ENCODE results near the gene IFITM5. TPM values are rescaled to one million over a fixed set of nuclear protein-coding genes. Genes with fewer than 3 reads are reported as not detected.

Gene IFITM5
- total and polyA plus RNA-seq, 2 donors (not counting 1 experiment from before 2014, with no cell fraction given) = not detected

Small RNA genes within 50 kb of the gene (small RNA-seq; reads per million reads assigned to genes)
- gene AC136475.6 (ENCODE audit: insufficient read length, low read depth, low replicate concordance) = not detected

Other genes with a start within 250 kb of the IFITM5 start
- gene SCGB1C1, start 106.4 kb downstream of the IFITM5 start, total RNA-seq = not detected in 2 replicates
- not detected in 2 replicates for gene SCGB1C1, start 106.4 kb downstream of the IFITM5 start, polyA plus RNA-seq
- 69.1 and 72.2 TPM in 2 replicates for gene BET1L, start 92.1 kb downstream of the IFITM5 start, total RNA-seq
- 43.9 and 49.3 TPM in 2 replicates for gene BET1L, start 92.1 kb downstream of the IFITM5 start, polyA plus RNA-seq
- 102 and 110 TPM in 2 replicates for gene RIC8A, start 91.8 kb downstream of the IFITM5 start, total RNA-seq
- 90.0 and 100 TPM in 2 replicates for gene RIC8A, start 91.8 kb downstream of the IFITM5 start, polyA plus RNA-seq
- 27.9 and 33.6 TPM in 2 replicates for gene SIRT3, start 63.2 kb downstream of the IFITM5 start, total RNA-seq
- gene SIRT3, start 63.2 kb downstream of the IFITM5 start, polyA plus RNA-seq = 22.9 and 50.5 TPM in 2 replicates
- gene PSMD13, start 62.5 kb downstream of the IFITM5 start, total RNA-seq = 96.2 and 104 TPM in 2 replicates
- 98.0 and 111 TPM in 2 replicates for gene PSMD13, start 62.5 kb downstream of the IFITM5 start, polyA plus RNA-seq
- 2.5 and 2.7 TPM in 2 replicates for gene NLRP6, start 21.1 kb downstream of the IFITM5 start, total RNA-seq
- 0.92 and 1.4 TPM in 2 replicates for gene NLRP6, start 21.1 kb downstream of the IFITM5 start, polyA plus RNA-seq
- 159 and 169 TPM in 2 replicates for gene PGGHG, start 10.4 kb downstream of the IFITM5 start, total RNA-seq
- gene PGGHG, start 10.4 kb downstream of the IFITM5 start, polyA plus RNA-seq = 152 and 264 TPM in 2 replicates
- 72.1 and 76.1 TPM in 2 replicates for gene IFITM2, start 8.3 kb upstream of the IFITM5 start, total RNA-seq
- 207 and 451 TPM in 2 replicates for gene IFITM2, start 8.3 kb upstream of the IFITM5 start, polyA plus RNA-seq
- gene IFITM1, start 14.5 kb upstream of the IFITM5 start, total RNA-seq = 19.5 and 19.7 TPM in 2 replicates
- gene IFITM1, start 14.5 kb upstream of the IFITM5 start, polyA plus RNA-seq = 70.6 and 83.7 TPM in 2 replicates
- 9.8 and 16.5 TPM in 2 replicates for gene IFITM3, start 21.3 kb upstream of the IFITM5 start, total RNA-seq
- gene IFITM3, start 21.3 kb upstream of the IFITM5 start, polyA plus RNA-seq = 1.6 and 5.2 TPM in 2 replicates
- not detected in 2 replicates for gene B4GALNT4, start 70.0 kb upstream of the IFITM5 start, total RNA-seq
- 0.07 TPM in 1 of 2 replicates, not detected in the other for gene B4GALNT4, start 70.0 kb upstream of the IFITM5 start, polyA plus RNA-seq
- gene PKP3, start 94.7 kb upstream of the IFITM5 start, total RNA-seq = 0.39 TPM in 1 of 2 replicates, not detected in the other
- 0.16 and 0.78 TPM in 2 replicates for gene PKP3, start 94.7 kb upstream of the IFITM5 start, polyA plus RNA-seq
- 66.6 and 73.8 TPM in 2 replicates for gene SIGIRR, start 115.5 kb upstream of the IFITM5 start, total RNA-seq
- 92.1 and 145 TPM in 2 replicates for gene SIGIRR, start 115.5 kb upstream of the IFITM5 start, polyA plus RNA-seq
- 62.0 and 63.9 TPM in 2 replicates for gene ANO9, start 142.5 kb upstream of the IFITM5 start, total RNA-seq
- gene ANO9, start 142.5 kb upstream of the IFITM5 start, polyA plus RNA-seq = 94.1 and 107 TPM in 2 replicates
- gene PTDSS2, start 150.8 kb upstream of the IFITM5 start, total RNA-seq = 29.0 and 35.5 TPM in 2 replicates
- gene PTDSS2, start 150.8 kb upstream of the IFITM5 start, polyA plus RNA-seq = 15.4 and 22.1 TPM in 2 replicates
- 76.2 and 81.0 TPM in 2 replicates for gene RNH1, start 207.7 kb upstream of the IFITM5 start, total RNA-seq
- 156 and 159 TPM in 2 replicates for gene RNH1, start 207.7 kb upstream of the IFITM5 start, polyA plus RNA-seq
- 63.5 and 66.2 TPM in 2 replicates for gene HRAS, start 236.1 kb upstream of the IFITM5 start, total RNA-seq
- 86.0 and 110 TPM in 2 replicates for gene HRAS, start 236.1 kb upstream of the IFITM5 start, polyA plus RNA-seq
- gene LRRC56, start 238.0 kb upstream of the IFITM5 start, total RNA-seq = 15.8 and 16.6 TPM in 2 replicates
- gene LRRC56, start 238.0 kb upstream of the IFITM5 start, polyA plus RNA-seq = 6.6 and 11.8 TPM in 2 replicates